ENCODE data around the gene KRTAP10-10.
"Not testable (repeated sequence)": the region's sequence is repeated elsewhere in the genome, so short reads cannot be mapped to it uniquely, and the experiment has no call there.

KRTAP10-10 gene, protein sequence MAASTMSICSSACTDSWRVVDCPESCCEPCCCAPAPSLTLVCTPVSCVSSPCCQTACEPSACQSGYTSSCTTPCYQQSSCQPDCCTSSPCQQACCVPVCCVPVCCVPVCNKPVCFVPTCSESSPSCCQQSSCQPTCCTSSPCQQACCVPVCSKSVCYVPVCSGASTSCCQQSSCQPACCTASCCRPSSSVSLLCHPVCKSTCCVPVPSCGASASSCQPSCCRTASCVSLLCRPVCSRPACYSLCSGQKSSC

GRCh38 chr21:44637018-44637850 is at the start of gene KRTAP10-10:
Gene KRTAP10-10 (plus strand): TSS chr21:44637356. CDS start chr21:44637418, 62 bp downstream.
- H3K4me3 ChIP-seq (ENCODE audit: low read depth, low read length): no peak within 1 kb of the TSS
- DNase-seq (ENCODE audit: low read depth): no peak
- TF ChIP-seq, protein P1, sequence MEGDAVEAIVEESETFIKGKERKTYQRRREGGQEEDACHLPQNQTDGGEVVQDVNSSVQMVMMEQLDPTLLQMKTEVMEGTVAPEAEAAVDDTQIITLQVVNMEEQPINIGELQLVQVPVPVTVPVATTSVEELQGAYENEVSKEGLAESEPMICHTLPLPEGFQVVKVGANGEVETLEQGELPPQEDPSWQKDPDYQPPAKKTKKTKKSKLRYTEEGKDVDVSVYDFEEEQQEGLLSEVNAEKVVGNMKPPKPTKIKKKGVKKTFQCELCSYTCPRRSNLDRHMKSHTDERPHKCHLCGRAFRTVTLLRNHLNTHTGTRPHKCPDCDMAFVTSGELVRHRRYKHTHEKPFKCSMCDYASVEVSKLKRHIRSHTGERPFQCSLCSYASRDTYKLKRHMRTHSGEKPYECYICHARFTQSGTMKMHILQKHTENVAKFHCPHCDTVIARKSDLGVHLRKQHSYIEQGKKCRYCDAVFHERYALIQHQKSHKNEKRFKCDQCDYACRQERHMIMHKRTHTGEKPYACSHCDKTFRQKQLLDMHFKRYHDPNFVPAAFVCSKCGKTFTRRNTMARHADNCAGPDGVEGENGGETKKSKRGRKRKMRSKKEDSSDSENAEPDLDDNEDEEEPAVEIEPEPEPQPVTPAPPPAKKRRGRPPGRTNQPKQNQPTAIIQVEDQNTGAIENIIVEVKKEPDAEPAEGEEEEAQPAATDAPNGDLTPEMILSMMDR (conservative IDR thresholded peaks at IDR 0.05; ENCODE audit: low read depth, low read length): no peak

GRCh38 chr21:44589094-44589493 is 48.1 kb upstream of the KRTAP10-10 start:
- DNase-seq (ENCODE audit: low read depth): no peak
- no peak overlapping the region for H3K4me3 ChIP-seq (ENCODE audit: low read depth, low read length)
- TF ChIP-seq, protein P1 (conservative IDR thresholded peaks at IDR 0.05; ENCODE audit: low read depth, low read length): no peak

DNA sequence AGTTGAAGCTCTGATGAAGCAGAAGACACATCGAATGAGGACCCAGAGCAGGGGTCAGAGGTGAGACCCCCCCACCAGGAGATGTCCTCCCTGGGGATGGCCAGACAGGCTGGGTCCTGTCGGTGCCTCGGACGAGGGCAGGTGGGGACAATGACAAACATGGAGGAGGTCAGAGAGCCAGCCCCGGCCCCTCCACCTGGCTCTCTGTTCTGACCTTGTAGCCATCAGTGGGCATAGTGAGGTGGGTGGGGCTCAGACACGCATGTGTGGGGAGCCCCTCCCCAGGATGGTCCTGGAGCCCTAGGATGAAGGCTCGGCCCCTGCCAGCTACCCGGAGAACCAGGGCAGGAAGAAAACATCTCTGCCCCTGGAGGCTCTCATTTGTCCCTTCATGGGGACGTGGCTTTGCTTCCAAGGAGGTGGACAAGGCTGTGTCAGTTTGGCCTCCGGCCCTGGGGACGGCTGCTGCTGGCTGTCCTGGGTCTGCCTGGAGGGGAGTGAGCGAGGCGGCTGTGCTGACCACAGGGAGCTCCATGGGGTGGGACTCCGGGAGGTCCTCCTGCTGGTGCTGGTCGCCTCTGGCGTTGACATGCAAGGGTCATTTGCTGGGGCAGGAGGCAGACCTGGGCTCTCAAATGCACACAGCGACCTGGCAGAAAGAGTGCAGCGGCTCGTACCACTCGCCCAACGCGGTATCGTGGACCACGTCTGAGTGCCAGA is 47.4 kb upstream of the KRTAP10-10 start:
- H3K4me3 ChIP-seq (ENCODE audit: low read depth, low read length): no peak overlapping the region
- TF ChIP-seq, protein P1 (conservative IDR thresholded peaks at IDR 0.05; ENCODE audit: low read depth, low read length): no peak
- no peak for DNase-seq (ENCODE audit: low read depth)

DNA sequence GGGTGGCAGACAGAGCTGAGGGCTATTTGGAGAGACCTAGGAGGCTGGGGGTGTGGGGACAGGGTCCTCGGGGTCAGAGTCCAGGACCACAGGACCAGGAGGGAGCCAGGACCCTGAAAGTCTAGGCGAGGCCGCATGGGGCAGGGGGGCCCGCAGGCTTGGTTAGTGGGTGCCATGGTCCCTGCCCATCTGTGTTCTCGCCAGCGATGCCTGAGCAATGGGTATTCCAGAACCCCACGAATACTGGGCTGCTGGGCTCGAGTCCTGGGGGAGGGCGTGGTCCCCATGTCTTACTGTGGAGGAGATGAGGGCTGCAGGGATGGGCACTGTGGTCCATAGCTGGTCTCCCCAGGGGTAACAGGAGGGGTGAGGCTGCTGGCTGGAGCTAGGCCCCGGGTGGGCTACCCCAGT is 46.8 kb upstream of the KRTAP10-10 start:
- TF ChIP-seq, protein P1 (conservative IDR thresholded peaks at IDR 0.05; ENCODE audit: low read depth, low read length): no peak
- H3K4me3 ChIP-seq (ENCODE audit: low read depth, low read length): no peak overlapping the region
- DNase-seq (ENCODE audit: low read depth): no peak

DNA sequence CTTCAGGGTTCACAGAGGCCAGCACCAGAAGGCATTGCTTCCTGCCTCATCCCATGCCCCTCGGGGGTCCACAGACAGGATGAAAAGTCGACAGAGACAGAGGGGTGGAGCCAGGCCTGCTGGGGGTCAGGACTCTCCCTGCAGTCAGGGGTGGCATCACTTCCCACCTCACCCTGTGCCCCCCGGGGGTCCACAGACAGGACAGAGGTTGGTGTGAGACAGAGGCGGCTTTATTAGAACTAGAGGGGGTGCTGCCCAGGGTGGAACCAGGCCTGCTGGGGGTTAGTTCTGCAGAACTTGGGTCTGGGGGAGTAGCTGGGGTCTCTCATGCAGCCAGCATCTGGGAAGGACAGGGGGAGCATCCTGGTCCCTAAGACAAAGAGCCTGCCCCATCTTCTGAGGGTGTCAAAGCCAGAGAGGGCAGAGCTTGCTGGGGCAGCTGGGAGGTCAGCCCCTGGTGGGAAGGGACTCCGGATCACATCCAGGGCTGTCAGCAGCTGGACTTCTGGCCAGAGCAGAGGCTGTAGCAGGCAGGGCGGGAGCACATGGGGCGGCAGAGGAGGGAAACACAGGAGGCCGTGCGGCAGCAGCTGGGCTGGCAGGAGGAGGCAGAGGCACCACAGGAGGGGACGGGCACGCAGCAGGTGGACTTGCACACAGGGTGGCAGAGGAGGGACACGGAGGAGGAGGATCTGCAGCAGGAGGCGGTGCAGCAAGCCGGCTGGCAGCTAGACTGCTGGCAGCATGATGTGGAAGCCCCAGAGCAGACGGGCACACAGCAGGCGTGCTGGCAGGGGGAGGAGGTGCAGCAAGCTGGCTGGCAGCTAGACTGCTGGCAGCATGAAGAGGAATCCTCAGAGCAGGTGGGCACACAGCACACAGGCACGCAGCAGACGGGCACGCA is 46.0 kb upstream of the KRTAP10-10 start:
- DNase-seq (ENCODE audit: low read depth); H3K4me3 ChIP-seq (ENCODE audit: low read depth, low read length): not testable (repeated sequence)

GRCh38 chr21:44591801-44592130 is 45.4 kb upstream of the KRTAP10-10 start:
- H3K4me3 ChIP-seq (ENCODE audit: low read depth, low read length); DNase-seq (ENCODE audit: low read depth): not testable (repeated sequence)

- TF ChIP-seq, protein P1 (conservative IDR thresholded peaks at IDR 0.05; ENCODE audit: low read depth, low read length): no peak
- no peak for DNase-seq (ENCODE audit: low read depth)
- H3K4me3 ChIP-seq (ENCODE audit: low read depth, low read length): no peak within 1 kb of the TSS
These were observed 44.5 kb upstream of the KRTAP10-10 start, which contains the start of gene KRTAP10-6 for GRCh38 chr21:44592446-44593311. Gene KRTAP10-6 (minus strand): TSS chr21:44592505. CDS start chr21:44592484, 21 bp downstream.
